ENCODE data around the gene BICRA. TPM values are rescaled to one million over a fixed set of nuclear protein-coding genes. Genes with fewer than 3 reads are reported as not detected.

The BICRA gene
- total RNA-seq, 1 experiment from 2014 or later: 29.3 TPM

DNA sequence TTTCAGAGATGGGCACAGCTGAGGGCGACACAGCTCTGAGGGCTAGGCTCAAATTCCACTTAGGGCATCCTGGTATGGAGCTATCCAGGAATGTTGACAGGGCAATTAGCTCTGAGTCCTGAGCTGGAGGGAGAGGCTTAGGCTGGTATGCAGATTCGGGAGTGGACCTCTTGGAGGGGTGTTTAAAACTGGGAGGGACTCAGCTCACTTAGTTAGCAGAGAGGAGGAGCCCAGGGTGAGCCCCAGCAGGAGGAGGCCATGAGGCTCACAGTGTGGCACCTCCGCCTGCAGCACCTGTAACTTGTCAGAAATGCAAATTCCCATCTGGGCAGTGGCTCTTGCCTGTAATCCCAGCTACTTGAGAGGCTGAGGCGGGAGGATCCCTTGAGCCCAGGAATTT is 126.2 kb downstream of the BICRA start:
- peak; percentile 81 for DNase-seq
- H3K36me3 Mint-ChIP-seq (ENCODE audit: insufficient read depth in 1 of 3, low read depth in 3 of 3): peaks cover 0 to 10% (median 6%) of the 10 kb centered on the region in 3 experiments
- Histone ChIP-seq H3T11ph (ENCODE audit: low read length) (no peak overlapping the region), H3K18ac (ENCODE audit: insufficient read length, low read depth, low read length) (no peak overlapping the region), H3K14ac (ENCODE audit: insufficient read depth, low read length) (no peak overlapping the region), H4K5ac (ENCODE audit: insufficient read length, low read depth, low read length) (no peak overlapping the region), H4K20me1 (ENCODE audit: control insufficient read depth, insufficient read depth, insufficient read length) (no peaks in the 10 kb centered on the region), H3K9ac (ENCODE audit: extremely low read depth, insufficient read length, low read length) (no peak overlapping the region), H2AFZ (ENCODE audit: low read length) (no peak overlapping the region), H2BK20ac (ENCODE audit: low read depth, low read length, poor library complexity, severe bottlenecking) (no peak overlapping the region), H4K8ac (replicated peaks; ENCODE audit: insufficient read length, low read depth, low read length) (no peak overlapping the region), H2BK120ac (ENCODE audit: low read depth, low read length, poor library complexity, severe bottlenecking) (no peak overlapping the region), H3K23ac (ENCODE audit: insufficient read length, low read depth, low read length) (no peak overlapping the region), H2AK5ac (ENCODE audit: insufficient read length, low read length) (no peak overlapping the region), H3K23me2 (ENCODE audit: insufficient read length, low read depth, low read length, poor library complexity, severe bottlenecking) (no peaks in the 10 kb centered on the region), H3K4ac (ENCODE audit: low read depth, low read length) (no peak overlapping the region), H3K79me2 (ENCODE audit: insufficient read depth, low read length) (no peaks in the 10 kb centered on the region), H3K79me1 (ENCODE audit: insufficient read depth, low read depth, low read length, poor library complexity, severe bottlenecking) (no peaks in the 10 kb centered on the region), H3K56ac (ENCODE audit: insufficient read length, low read depth, low read length) (no peak overlapping the region), H4K91ac (ENCODE audit: insufficient read length, low read depth, low read length) (no peak overlapping the region), H3K4me2 (ENCODE audit: insufficient read depth, insufficient read length, low read length) (no peak overlapping the region), H2BK12ac (ENCODE audit: insufficient read length, low read depth, low read length) (no peak overlapping the region), H3K9me3 (ENCODE audit: control insufficient read depth, low read depth, low read length) (no peaks in the 10 kb centered on the region), H3K27me3 (ENCODE audit: insufficient read depth, low read length) (no peaks in the 10 kb centered on the region), H3K27ac (ENCODE audit: insufficient read length, low read depth, low read length) (no peak overlapping the region), H2BK15ac (ENCODE audit: low read depth, low read length) (no peak overlapping the region), H2BK5ac (ENCODE audit: insufficient read length, low read length) (no peak overlapping the region), H3K4me1 (ENCODE audit: insufficient read depth, low read length) (no peaks in the 10 kb centered on the region)
- no peak overlapping the region for H3K27ac Mint-ChIP-seq
- WGBS (ENCODE audit: extremely low coverage, insufficient read length, low lambda C conversion rate): no CpG with 5 or more reads among the region's 4 CpGs
- H3K27me3 Mint-ChIP-seq (ENCODE audit: low read depth): no peaks in the 10 kb centered on the region
- H3K4me3 Mint-ChIP-seq: peak overlapping the region in 1 of 2 experiments; percentile 7; a peak in 1 of 5 replicates
- H3K9me3 Mint-ChIP-seq: no peaks in the 10 kb centered on the region; a peak in 1 of 5 replicates
- TF ChIP-seq, protein P1, sequence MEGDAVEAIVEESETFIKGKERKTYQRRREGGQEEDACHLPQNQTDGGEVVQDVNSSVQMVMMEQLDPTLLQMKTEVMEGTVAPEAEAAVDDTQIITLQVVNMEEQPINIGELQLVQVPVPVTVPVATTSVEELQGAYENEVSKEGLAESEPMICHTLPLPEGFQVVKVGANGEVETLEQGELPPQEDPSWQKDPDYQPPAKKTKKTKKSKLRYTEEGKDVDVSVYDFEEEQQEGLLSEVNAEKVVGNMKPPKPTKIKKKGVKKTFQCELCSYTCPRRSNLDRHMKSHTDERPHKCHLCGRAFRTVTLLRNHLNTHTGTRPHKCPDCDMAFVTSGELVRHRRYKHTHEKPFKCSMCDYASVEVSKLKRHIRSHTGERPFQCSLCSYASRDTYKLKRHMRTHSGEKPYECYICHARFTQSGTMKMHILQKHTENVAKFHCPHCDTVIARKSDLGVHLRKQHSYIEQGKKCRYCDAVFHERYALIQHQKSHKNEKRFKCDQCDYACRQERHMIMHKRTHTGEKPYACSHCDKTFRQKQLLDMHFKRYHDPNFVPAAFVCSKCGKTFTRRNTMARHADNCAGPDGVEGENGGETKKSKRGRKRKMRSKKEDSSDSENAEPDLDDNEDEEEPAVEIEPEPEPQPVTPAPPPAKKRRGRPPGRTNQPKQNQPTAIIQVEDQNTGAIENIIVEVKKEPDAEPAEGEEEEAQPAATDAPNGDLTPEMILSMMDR (conservative IDR thresholded peaks at IDR 0.05): no peak
- no peaks in the 10 kb centered on the region; a peak in 1 of 4 replicates for H3K4me1 Mint-ChIP-seq

Data from H9 (cell line).